A549 (cell line): ENCODE results near the gene MSH2. TPM values are rescaled to one million over a fixed set of nuclear protein-coding genes. Genes with fewer than 3 reads are reported as not detected.
"Not testable (repeated sequence)": the region's sequence is repeated elsewhere in the genome, so short reads cannot be mapped to it uniquely, and the experiment has no call there.

Source experiments
- ATAC-seq, 2 experiments: fragments of 200-7000 bp in 1 of 2; fragments of >200 bp in 1 of 2; cut with Nextera tagmentation in 1 of 2; cut with Tn5 transposase in 1 of 2; 3 replicates each; pipeline versions ENCODE4 v1.8.0 to v1.9.1; 2018 to 2020; ENCODE audit warnings: mild to moderate bottlenecking in 1 of 2, moderate library complexity in 1 of 2
- CTCF ChIA-PET: fragments of 300-600 bp; sonication (Branson Sonifier 250); formaldehyde crosslinking; extraction: SDS; loops from one replicate; lab custom pipeline; 2021; ENCODE audit warnings: antibody characterized with exemption, inconsistent platforms; lab: Yijun Ruan, JAX
- POLR2A ChIA-PET: fragments of 350-600 bp; formaldehyde crosslinking; extraction: SDS; loops from one replicate; lab custom pipeline; 2021; ENCODE audit warnings: antibody characterized with exemption, inconsistent platforms; lab: Yijun Ruan, JAX
- DNase-seq, 2 experiments: peaks; one replicate each; pipeline versions ENCODE4 v3.0.0 to v3.0.0-alpha.2; 2011 to 2016; ENCODE audit warnings: low read depth in 1 of 2, low spot score in 1 of 2
- FAIRE-seq: peaks from 2 replicates; lab custom pipeline; 2011; peaks lifted over from hg19 to GRCh38; lab: Jason Lieb, UNC
- H3K27ac ChIP-seq, 2 experiments: fragments of >200 bp; sonication (Bioruptor Twin); formaldehyde crosslinking; 3 replicates each; pipeline ENCODE4 v1.5.1; 2016 to 2017
- H3K4me1 ChIP-seq: fragments of >200 bp; sonication (Bioruptor Twin); formaldehyde crosslinking; 3 replicates; pipeline ENCODE4 v1.6.1; 2016
- H3K4me2 ChIP-seq: fragments of >200 bp; sonication (Bioruptor Twin); formaldehyde crosslinking; 3 replicates; pipeline ENCODE4 v1.6.1; 2016
- H3K4me3 ChIP-seq: fragments of >200 bp; sonication (Bioruptor Twin); formaldehyde crosslinking; 3 replicates; pipeline ENCODE4 v1.5.1; 2016
- H3K9me3 ChIP-seq: fragments of >200 bp; sonication (Bioruptor Twin); formaldehyde crosslinking; 3 replicates; pipeline ENCODE4 v1.6.1; 2016
- BHLHE40 ChIP-seq: IDR thresholded peaks from 2 replicates; pipeline ENCODE4 v1.6.1; 2012; ENCODE audit warnings: low read depth, low read length, inconsistent platforms
- CHD2 ChIP-seq: fragments of 150-350 bp; IDR thresholded peaks from 2 replicates; pipeline ENCODE4 v1.6.1; 2014; ENCODE audit warnings: low read length; ENCODE audit not compliant: partially characterized antibody
- CTCF ChIP-seq: fragments of >200 bp; sonication (Bioruptor Twin); formaldehyde crosslinking; IDR thresholded peaks from 3 replicates; pipeline ENCODE4 v1.5.1; 2016
- EHF ChIP-seq: fragments of 250-450 bp; sonication (Bioruptor Pico); IDR thresholded peaks from 2 replicates; pipeline ENCODE4 v1.5.0; 2020; ENCODE audit warnings: mild to moderate bottlenecking
- EP300 ChIP-seq, 2 experiments: fragments of >200 bp; sonication (Bioruptor Twin); formaldehyde crosslinking; IDR thresholded peaks; 2 replicates in 1 of 2; 3 replicates in 1 of 2; pipeline ENCODE4 v1.6.1; 2016 to 2017
- FOSB ChIP-seq: fragments of 250-450 bp; sonication (Bioruptor Pico); IDR thresholded peaks from 2 replicates; pipeline ENCODE4 v1.5.0; 2020; ENCODE audit warnings: mild to moderate bottlenecking, moderate library complexity
- HES2 ChIP-seq: fragments of >200 bp; sonication (Bioruptor Twin); formaldehyde crosslinking; IDR thresholded peaks from 2 replicates; pipeline ENCODE4 v1.6.1; 2016
- KDM5A ChIP-seq: fragments of 200-600 bp; sonication (generic); IDR thresholded peaks from 2 replicates; pipeline ENCODE4 v1.6.1; 2016; ENCODE audit warnings: antibody characterized with exemption, mild to moderate bottlenecking
- MAZ ChIP-seq: fragments of 150-350 bp; IDR thresholded peaks from 2 replicates; pipeline ENCODE4 v1.6.1; 2014; ENCODE audit warnings: antibody characterized with exemption, low read depth, low read length, borderline replicate concordance
- NFE2L2 ChIP-seq: fragments of 150-350 bp; conservative IDR thresholded peaks from 2 replicates; pipeline ENCODE4 v1.6.1; 2014; ENCODE audit warnings: low read length
- PBX3 ChIP-seq: IDR thresholded peaks from 2 replicates; pipeline ENCODE4 v1.6.1; 2012
- PHF8 ChIP-seq: fragments of 200-600 bp; sonication (generic); IDR thresholded peaks from 2 replicates; pipeline ENCODE4 v1.6.1; 2016; ENCODE audit warnings: low read depth, mild to moderate bottlenecking, antibody characterized with exemption, moderate library complexity, borderline replicate concordance
- POLR2A ChIP-seq: IDR thresholded peaks from 2 replicates; pipeline ENCODE4 v1.6.1; 2012; ENCODE audit warnings: mild to moderate bottlenecking, low read length
- POLR2AphosphoS2 ChIP-seq: conservative IDR thresholded peaks from 2 replicates; pipeline ENCODE4 v1.6.1; 2012; ENCODE audit warnings: low read length, improper control_type of control experiment, inconsistent platforms
- RNF2 ChIP-seq: fragments of 200-600 bp; sonication (generic); IDR thresholded peaks from 2 replicates; pipeline ENCODE4 v1.6.1; 2016; ENCODE audit warnings: low read depth, mild to moderate bottlenecking, antibody characterized with exemption, moderate library complexity, borderline replicate concordance
- ZFP36 ChIP-seq: fragments of 450-650 bp; IDR thresholded peaks from 2 replicates; pipeline ENCODE4 v1.6.1; 2014; ENCODE audit warnings: borderline replicate concordance; ENCODE audit not compliant: partially characterized antibody
- ZSCAN20 ChIP-seq: fragments of 250-450 bp; sonication (Bioruptor Pico); IDR thresholded peaks from 2 replicates; pipeline ENCODE4 v1.8.0; 2022; ENCODE audit warnings: mild to moderate bottlenecking, moderate library complexity
- WGBS: methylation state at CpG from one replicate; pipeline ENCODE4 v1.1.6; 2017; ENCODE audit errors: missing lambda C conversion rate; 5-methylcytosine and 5-hydroxymethylcytosine counted together
- polyA plus RNA-seq, 4 experiments: library from polyadenylated mRNA; depleted of rRNA in 3 of 4; stranded (reverse); fragments of >200 nt; fragmentation: RNase III in 1 of 4; extraction: RNeasy Plus Mini Kit Qiagen cat#74134 plus additional on column Dnase treatment in 1 of 4; gene quantifications; 2 replicates in 3 of 4; 3 replicates in 1 of 4; pipeline ENCODE4 v1.2.3, GENCODE V29; 2011 to 2017

MSH2 gene
- polyA plus RNA-seq, 2 of the 4 experiments (the other 2 are of a cell fraction) = 52.8 to 59.0 TPM

DNA sequence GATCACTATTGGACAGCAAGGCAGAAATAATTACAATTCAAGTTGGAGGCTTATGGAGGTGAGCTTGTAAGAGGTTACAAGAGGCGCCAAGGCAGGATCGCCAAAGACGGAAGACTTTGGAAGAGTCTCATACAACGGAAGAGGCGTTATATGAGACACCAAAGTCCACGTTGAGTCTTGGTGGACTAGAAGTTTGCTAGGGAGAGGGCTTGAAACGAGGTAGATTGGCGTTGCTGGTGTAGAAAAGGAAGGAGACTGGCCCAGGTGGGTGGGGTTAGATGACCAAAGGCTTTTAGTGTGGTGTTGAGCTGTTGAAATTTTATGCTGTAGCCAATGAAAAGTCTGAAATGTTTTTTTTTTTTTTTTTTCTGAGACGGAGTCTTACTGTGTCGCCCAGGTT is 1.4 kb downstream of the MSH2 start:
- peaks cover 11% of the 10 kb centered on the region; the same call in 1 of the 3 replicates for H3K4me1 ChIP-seq
- FAIRE-seq (no peak), DNase-seq (no peak)
- no peaks in the 10 kb centered on the region for H3K9me3 ChIP-seq
- CTCF ChIA-PET = interaction anchor here (1.2 to 3.5 kb wide), 4 partner anchors 17 to 362 kb away, joined by 3 to 24 read pairs (median 6); no protein-coding TSS in a partner anchor
- peak overlapping the region in 1 of 2 experiments; percentile 93; a peak in 3 of 6 replicates for H3K27ac ChIP-seq
- POLR2A ChIA-PET = interaction anchor here (2.3 kb wide), 1 partner anchor 59 kb away, joined by 13 read pairs; no protein-coding TSS in a partner anchor
- TF ChIP-seq POLR2A = no peak
- no peak for TF ChIP-seq PHF8
- TF ChIP-seq KDM5A = no peak
- TF ChIP-seq, all 56 proteins: peak for 0
- WGBS = 71% methylated on average over 10 of the region's 10 CpGs
- Histone ChIP-seq H3K4me2 (peak overlapping the region; percentile 81), H3K4me3 (peak overlapping the region; percentile 83; the same call in 2 of the 3 replicates)
- no peak for ATAC-seq

DNA sequence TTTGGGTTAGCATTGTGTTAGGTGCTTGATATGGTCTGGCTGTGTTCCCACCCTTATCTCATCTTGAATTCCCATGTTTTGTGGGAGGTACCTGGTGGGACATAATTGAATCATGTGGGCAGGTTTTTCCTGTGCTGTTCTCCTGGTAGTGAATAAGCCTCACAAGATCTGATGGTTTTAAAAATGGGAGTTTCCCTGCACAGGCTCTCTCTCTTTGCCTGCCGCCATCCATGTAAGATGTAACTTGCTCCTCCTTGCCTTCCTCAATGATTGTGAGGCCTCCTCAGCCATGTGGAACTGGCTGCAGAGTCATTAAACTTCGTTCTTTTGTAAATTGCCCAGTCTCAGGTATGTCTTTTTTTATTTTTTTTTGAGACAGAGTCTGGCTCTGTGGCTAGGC is 2.8 kb downstream of the MSH2 start:
- H3K4me1 ChIP-seq = peaks cover 11% of the 10 kb centered on the region; the same call in 1 of the 3 replicates
- ChIA-PET POLR2A (no interaction called here), CTCF (interaction anchor here (2.7 kb wide), 1 partner anchor 362 kb away, joined by 7 read pairs; no protein-coding TSS in a partner anchor)
- 95% methylated on average over 2 of the region's 2 CpGs for WGBS
- no peak overlapping the region for H3K4me3 ChIP-seq
- H3K4me2 ChIP-seq = no peak overlapping the region
- no peak overlapping the region for H3K27ac ChIP-seq
- DNase-seq = no peak
- FAIRE-seq = no peak
- TF ChIP-seq PHF8 (no peak), POLR2AphosphoS2 (no peak)
- H3K9me3 ChIP-seq = no peaks in the 10 kb centered on the region
- no peak for ATAC-seq

- H3K4me3 ChIP-seq, H3K4me2 ChIP-seq, POLR2A ChIA-PET, DNase-seq, H3K27ac ChIP-seq, ATAC-seq, H3K9me3 ChIP-seq, FAIRE-seq: not testable (repeated sequence)
- H3K4me1 ChIP-seq = peaks cover 11% of the 10 kb centered on the region; the same call in 1 of the 3 replicates
- WGBS = 95% methylated on average over 3 of the region's 3 CpGs
- CTCF ChIA-PET = interaction anchor here (1.2 to 2.7 kb wide), 4 partner anchors 9 to 361 kb away, joined by 3 to 7 read pairs (median 6); no protein-coding TSS in a partner anchor
Measured at GRCh38 chr2:47406649-47407330, 3.8 kb downstream of the MSH2 start.

- DNase-seq, H3K4me3 ChIP-seq, H3K4me2 ChIP-seq, POLR2A ChIA-PET, H3K27ac ChIP-seq, H3K4me1 ChIP-seq, ATAC-seq, FAIRE-seq, H3K9me3 ChIP-seq: not testable (repeated sequence)
- 92% methylated on average over 2 of the region's 2 CpGs for WGBS
- CTCF ChIA-PET = interaction anchor here (1.2 to 2.7 kb wide), 2 partner anchors 16 to 360 kb away, joined by 5 to 7 read pairs; no protein-coding TSS in a partner anchor
Measured at GRCh38 chr2:47407976-47408375, 5.0 kb downstream of the MSH2 start.

- CTCF ChIA-PET = interaction anchor here (0.6 to 2.0 kb wide), 4 partner anchors 8 to 80 kb away, joined by 3 to 6 read pairs (median 4); no protein-coding TSS in a partner anchor
- FAIRE-seq = no peak
- no peak overlapping the region for H3K4me2 ChIP-seq
- WGBS = 94% methylated on average over 7 of the region's 7 CpGs
- POLR2A ChIA-PET = interaction anchor here (0.7 to 1.2 kb wide), 4 partner anchors 12 to 85 kb away, joined by 3 to 10 read pairs (median 4); partner anchors contain the start of gene MSH2
- no peak overlapping the region for H3K27ac ChIP-seq
- no peaks in the 10 kb centered on the region for H3K4me1 ChIP-seq
- TF ChIP-seq HES2 (no peak), CTCF (no peak), NFE2L2 (no peak), KDM5A (no peak), EHF (no peak), RNF2 (no peak), FOSB (CRISPR knock-in tag) (no peak), CHD2 (no peak), PBX3 (no peak), ZSCAN20 (CRISPR knock-in tag) (no peak), ZFP36 (no peak), POLR2AphosphoS2 (no peak), BHLHE40 (no peak), MAZ (no peak), EP300 (IDR thresholded peaks at IDR 0.05) (no peak), PHF8 (no peak)
- peak; percentile 54 to 74 for ATAC-seq
- no peak overlapping the region for H3K4me3 ChIP-seq
- no peak for DNase-seq
- H3K9me3 ChIP-seq = no peaks in the 10 kb centered on the region
Measured at GRCh38 chr2:47414682-47415458, 11.9 kb downstream of the MSH2 start.
